ENCODE data around the gene GATA6. TPM values are rescaled to one million over a fixed set of nuclear protein-coding genes. Genes with fewer than 3 reads are reported as not detected.
A peak's percentile ranks its signal among the peaks of the same experiment; 100 is the strongest.

GATA6 gene
- total RNA-seq, 1 experiment from 2014 or later: 3.3 TPM

- no peak for TF ChIP-seq ZBTB33 (IDR thresholded peaks at IDR 0.05; ENCODE audit: extremely low read depth, insufficient replicate concordance, low read length)
- no peak for TF ChIP-seq REST (IDR thresholded peaks at IDR 0.05; ENCODE audit: low read depth)
- TF ChIP-seq MAX (IDR thresholded peaks at IDR 0.05): no peak
- no peak for TF ChIP-seq SIN3A (IDR thresholded peaks at IDR 0.05; ENCODE audit: low read depth)
- no peak for TF ChIP-seq EZH2 (IDR thresholded peaks at IDR 0.05)
- no peak for TF ChIP-seq CBX3 (IDR thresholded peaks at IDR 0.05; ENCODE audit: low read depth)
- TF ChIP-seq RAD21 (IDR thresholded peaks at IDR 0.05; ENCODE audit: low read depth): no peak
- no peak for TF ChIP-seq YY1 (IDR thresholded peaks at IDR 0.05; ENCODE audit: extremely low read depth, insufficient replicate concordance, low read depth, low read length)
- no peak for TF ChIP-seq FOSL1 (IDR thresholded peaks at IDR 0.05; ENCODE audit: low read depth)
- no peak for ATAC-seq
- H3K27ac ChIP-seq (ENCODE audit: low read depth, low read length): no peak overlapping the region
- no peaks in the 10 kb centered on the region for H3K36me3 ChIP-seq (ENCODE audit: control insufficient read depth in 1 of 2, insufficient read depth in 2 of 2, low read length in 2 of 2)
- no TSS peak for BruUV-seq (replicated peaks)
- H3K4me1 ChIP-seq (ENCODE audit: control insufficient read depth in 1 of 2, insufficient read depth in 2 of 2, low read length in 2 of 2): peaks cover 10 to 13% of the 10 kb centered on the region in 2 experiments; a peak in 3 of 4 replicates
- ChIA-PET RAD21 (ENCODE audit: low non-redundant PET in 1 of 2, low total read pairs in 2 of 2, uncharacterized antibody in 2 of 2, unreplicated experiment in 2 of 2) (no interaction called here), POLR2A (no interaction called here), CTCF (interaction anchor here (2.7 kb wide), 1 partner anchor 338 kb away, joined by 5 read pairs; no protein-coding TSS in a partner anchor)
- no peaks in the 10 kb centered on the region for H4K20me1 ChIP-seq (ENCODE audit: insufficient read depth)
- H3K9ac ChIP-seq (ENCODE audit: low read length): no peak overlapping the region
- H3K4me2 ChIP-seq (ENCODE audit: low read length): peak overlapping the region; percentile 42; the same call in 1 of the 2 replicates
- H3K9me2 ChIP-seq (ENCODE audit: insufficient read depth): no peaks in the 10 kb centered on the region
- H3K9me3 ChIP-seq (ENCODE audit: control insufficient read depth in 1 of 2, insufficient read depth in 1 of 2, low read depth in 1 of 2, low read length in 2 of 2): no peaks in the 10 kb centered on the region
- no peak for DNase-seq (ENCODE audit: low read depth, low spot score)
- no peak overlapping the region for H2AFZ ChIP-seq (ENCODE audit: low read depth, low read length, poor library complexity, severe bottlenecking)
- no peak overlapping the region for H3K4me3 ChIP-seq (replicated peaks in 1 of 2; ENCODE audit: low read depth in 1 of 2, low read length in 2 of 2)
- H3K79me2 ChIP-seq (ENCODE audit: insufficient read depth, low read length): no peaks in the 10 kb centered on the region
- intact Hi-C loops (cut with micrococcal nuclease): loop anchor here (10.0 kb wide), 1 partner anchor 140 kb away; no protein-coding TSS in a partner anchor
- H3K27me3 ChIP-seq (ENCODE audit: insufficient read depth, low read length): no peaks in the 10 kb centered on the region
Observed at GRCh38 chr18:22224339-22224738, 55.0 kb downstream of the GATA6 start.

All from HCT116 (cell line).